Tibial nerve (tissue), 4 donors: Measurements from ENCODE around the gene GAPDHS. TPM values are rescaled to one million over a fixed set of nuclear protein-coding genes. Genes with fewer than 3 reads are reported as not detected.

Source experiments
- DNase-seq, 2 donors: peaks; one replicate each; pipeline ENCODE4 v3.0.0-alpha.2; 2019; ENCODE audit warnings: low spot score in 2 of 2
- H3K27ac ChIP-seq, 4 donors: fragments of 200-600 bp; sonication (generic) in 3 of 4; one replicate each; pipeline ENCODE4 v1.5.1; 2017 to 2019; ENCODE audit warnings: mild to moderate bottlenecking in 1 of 4
- H3K27me3 ChIP-seq, 2 donors: fragments of 200-600 bp; sonication (generic) in 1 of 2; one replicate each; pipeline versions ENCODE4 v1.5.1 to v1.6.0; 2017 to 2019
- H3K36me3 ChIP-seq, 3 donors: fragments of 200-600 bp; sonication (generic); one replicate each; pipeline ENCODE4 v1.5.1; 2018 to 2019
- H3K4me1 ChIP-seq, 4 donors: fragments of 200-600 bp; sonication (generic) in 3 of 4; one replicate each; pipeline ENCODE4 v1.5.1; 2017 to 2019
- H3K4me3 ChIP-seq, 4 donors: fragments of 200-600 bp; sonication (generic) in 3 of 4; one replicate each; pipeline ENCODE4 v1.5.1; 2017 to 2019; ENCODE audit warnings: mild to moderate bottlenecking in 1 of 4, moderate library complexity in 1 of 4
- H3K9me3 ChIP-seq, 4 donors: fragments of 200-600 bp; sonication (generic) in 3 of 4; one replicate each; pipeline ENCODE4 v1.5.1; 2017 to 2019
- EP300 ChIP-seq, 2 donors: sonication (generic); formaldehyde crosslinking; IDR thresholded peaks; one replicate each; pipeline ENCODE4 v1.6.1; 2017; ENCODE audit warnings: antibody characterized with exemption in 2 of 2, mild to moderate bottlenecking in 1 of 2
- POLR2A ChIP-seq, 2 donors: fragments of 450-650 bp; IDR thresholded peaks; one replicate each; pipeline ENCODE4 v1.6.1; 2017; ENCODE audit warnings: antibody characterized with exemption in 2 of 2, mild to moderate bottlenecking in 2 of 2, moderate library complexity in 2 of 2
- WGBS, 2 donors: methylation state at CpG; one replicate each; pipeline ENCODE4 v1.1.5; 2018; 5-methylcytosine and 5-hydroxymethylcytosine counted together
- total RNA-seq, 4 donors: library from RNA; depleted of rRNA; stranded (reverse); fragments of >200 nt; gene quantifications; one replicate each; pipeline ENCODE4 v1.1.0, GENCODE V29; 2016
- TF ChIP-seq, protein P1 (sequence below), 5 experiments: fragments of 200-600 bp in 3 of 5; fragments of 450-650 bp in 2 of 5; sonication (generic) in 3 of 5; IDR thresholded peaks; one replicate each; pipeline ENCODE4 v1.5.1; 2016 to 2019; ENCODE audit warnings: antibody characterized with exemption in 5 of 5, mild to moderate bottlenecking in 3 of 5, moderate library complexity in 2 of 5

GAPDHS gene
- total RNA-seq, 4 donors from 2014 or later, result not detected

DNA sequence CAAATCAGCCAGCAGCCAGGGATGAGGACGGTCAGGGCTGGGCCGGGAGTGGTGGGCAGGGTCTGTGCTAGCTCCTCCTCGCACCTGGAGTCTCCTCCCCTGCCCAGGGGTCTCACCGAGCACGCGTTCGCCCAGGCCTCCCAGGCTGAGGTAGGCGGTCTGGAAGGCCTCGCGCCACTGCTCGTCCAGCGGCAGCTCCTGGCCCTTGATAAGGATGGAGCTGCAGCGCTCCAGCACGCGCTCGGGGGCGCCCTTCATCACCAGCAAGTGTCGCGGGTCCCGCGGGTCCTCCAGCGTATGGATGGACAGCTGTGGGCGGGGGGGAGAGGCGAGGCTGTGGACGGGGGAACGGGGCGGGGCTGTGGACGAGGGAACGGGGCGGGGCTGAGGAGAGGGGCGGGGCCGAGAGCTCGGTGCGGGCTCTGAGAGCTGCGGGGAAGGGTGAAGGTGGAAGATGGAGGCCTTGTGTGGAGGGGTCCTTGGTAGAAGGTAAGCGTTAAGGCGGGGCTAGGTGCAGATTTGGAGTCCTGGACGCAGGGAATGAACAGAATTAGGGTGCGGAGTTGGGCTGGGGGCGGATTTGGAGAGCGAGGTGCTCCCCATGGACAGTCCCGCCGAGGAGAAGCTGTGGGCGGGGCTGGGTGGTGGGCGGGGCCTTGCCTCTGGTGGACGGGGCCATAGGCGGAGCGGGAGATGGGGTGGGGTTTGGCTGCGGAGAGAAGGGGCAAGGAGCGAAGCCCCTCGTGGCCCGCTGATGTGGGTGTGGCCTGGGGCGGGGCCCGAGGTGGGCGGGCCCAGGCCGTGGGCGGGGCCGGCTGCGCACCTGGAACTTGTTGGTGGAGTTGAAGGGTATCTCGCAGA, 24.5 kb downstream of the GAPDHS start:
- Histone ChIP-seq H3K9me3 (no peaks in the 10 kb centered on the region), H3K4me1 (peaks cover 0 to 15% (median 2%) of the 10 kb centered on the region in 4 donors), H3K36me3 (no peaks in the 10 kb centered on the region), H3K27me3 (peaks cover 0 to 53% of the 10 kb centered on the region in 2 donors), H3K27ac (no peak overlapping the region), H3K4me3 (peak overlapping the region in 2 of 4 donors; percentile 26 to 44)
- WGBS, 2 donors, result 4 to 5% methylated on average over 52 to 53 of the region's 60 CpGs
- TF ChIP-seq, protein P1, sequence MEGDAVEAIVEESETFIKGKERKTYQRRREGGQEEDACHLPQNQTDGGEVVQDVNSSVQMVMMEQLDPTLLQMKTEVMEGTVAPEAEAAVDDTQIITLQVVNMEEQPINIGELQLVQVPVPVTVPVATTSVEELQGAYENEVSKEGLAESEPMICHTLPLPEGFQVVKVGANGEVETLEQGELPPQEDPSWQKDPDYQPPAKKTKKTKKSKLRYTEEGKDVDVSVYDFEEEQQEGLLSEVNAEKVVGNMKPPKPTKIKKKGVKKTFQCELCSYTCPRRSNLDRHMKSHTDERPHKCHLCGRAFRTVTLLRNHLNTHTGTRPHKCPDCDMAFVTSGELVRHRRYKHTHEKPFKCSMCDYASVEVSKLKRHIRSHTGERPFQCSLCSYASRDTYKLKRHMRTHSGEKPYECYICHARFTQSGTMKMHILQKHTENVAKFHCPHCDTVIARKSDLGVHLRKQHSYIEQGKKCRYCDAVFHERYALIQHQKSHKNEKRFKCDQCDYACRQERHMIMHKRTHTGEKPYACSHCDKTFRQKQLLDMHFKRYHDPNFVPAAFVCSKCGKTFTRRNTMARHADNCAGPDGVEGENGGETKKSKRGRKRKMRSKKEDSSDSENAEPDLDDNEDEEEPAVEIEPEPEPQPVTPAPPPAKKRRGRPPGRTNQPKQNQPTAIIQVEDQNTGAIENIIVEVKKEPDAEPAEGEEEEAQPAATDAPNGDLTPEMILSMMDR (IDR thresholded peaks at IDR 0.05), result no peak
- no peak for TF ChIP-seq EP300 (IDR thresholded peaks at IDR 0.05)
- TF ChIP-seq POLR2A (IDR thresholded peaks at IDR 0.05), result no peak
- no peak for DNase-seq

- Histone ChIP-seq H3K9me3 (no peaks in the 10 kb centered on the region), H3K36me3 (no peaks in the 10 kb centered on the region), H3K27me3 (peaks cover 0 to 60% of the 10 kb centered on the region in 2 donors), H3K4me3 (peak overlapping the region in 1 of 4 donors; percentile 44), H3K4me1 (peaks cover 0 to 15% (median 2%) of the 10 kb centered on the region in 4 donors), H3K27ac (no peak overlapping the region)
- WGBS, 2 donors, result 49 to 50% methylated on average over 33 to 34 of the region's 53 CpGs
- TF ChIP-seq POLR2A (IDR thresholded peaks at IDR 0.05), result no peak
- TF ChIP-seq, protein P1 (IDR thresholded peaks at IDR 0.05), result no peak
- no peak for TF ChIP-seq EP300 (IDR thresholded peaks at IDR 0.05)
- no peak for DNase-seq
Measured at GRCh38 chr19:35558400-35559280, 25.4 kb downstream of the GAPDHS start.

DNA sequence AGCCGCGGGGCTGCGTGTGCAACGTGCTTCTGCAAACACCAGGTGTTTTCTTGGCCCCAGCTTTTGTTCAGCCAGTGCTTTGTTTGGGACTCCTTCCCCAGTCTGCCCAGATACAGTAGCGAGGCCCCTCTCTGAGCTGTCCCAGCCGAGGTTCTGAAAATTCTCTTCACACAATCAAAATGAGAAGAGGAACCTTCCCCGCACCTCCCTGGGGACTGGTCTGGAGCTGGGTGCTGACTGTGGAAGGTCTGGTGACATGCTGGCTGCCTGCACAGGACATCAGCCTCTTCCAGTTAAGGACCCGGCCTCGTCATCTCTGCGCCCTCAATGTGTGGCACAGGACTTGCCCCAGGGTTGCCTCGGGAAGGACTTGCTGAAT, 26.0 kb downstream of the GAPDHS start:
- peaks cover 0 to 15% (median 2%) of the 10 kb centered on the region in 4 donors for H3K4me1 ChIP-seq
- no peaks in the 10 kb centered on the region for H3K36me3 ChIP-seq
- no peak overlapping the region for H3K4me3 ChIP-seq
- TF ChIP-seq, protein P1 (IDR thresholded peaks at IDR 0.05), result no peak
- TF ChIP-seq EP300 (IDR thresholded peaks at IDR 0.05) (no peak), POLR2A (IDR thresholded peaks at IDR 0.05) (no peak)
- H3K27ac ChIP-seq, result no peak overlapping the region
- DNase-seq, result no peak
- WGBS, 2 donors, result 60 to 76% methylated on average over 9 to 11 of the region's 11 CpGs
- peaks cover 0 to 66% of the 10 kb centered on the region in 2 donors for H3K27me3 ChIP-seq
- H3K9me3 ChIP-seq, result no peaks in the 10 kb centered on the region

GRCh38 chr19:35559781-35560180, 26.5 kb downstream of the GAPDHS start:
- no peak for TF ChIP-seq POLR2A (IDR thresholded peaks at IDR 0.05)
- TF ChIP-seq EP300 (IDR thresholded peaks at IDR 0.05), result no peak
- TF ChIP-seq, protein P1 (IDR thresholded peaks at IDR 0.05), result no peak
- no peak for DNase-seq
- Histone ChIP-seq H3K27ac (no peak overlapping the region), H3K36me3 (no peaks in the 10 kb centered on the region), H3K9me3 (no peaks in the 10 kb centered on the region), H3K4me1 (peaks cover 0 to 15% (median 2%) of the 10 kb centered on the region in 4 donors), H3K4me3 (no peak overlapping the region), H3K27me3 (peaks cover 0 to 66% of the 10 kb centered on the region in 2 donors)
- WGBS, 2 donors, result 89 to 91% methylated on average over 23 of the region's 23 CpGs
